Measurements from ENCODE around the gene CELSR3.

CELSR3 gene, protein sequence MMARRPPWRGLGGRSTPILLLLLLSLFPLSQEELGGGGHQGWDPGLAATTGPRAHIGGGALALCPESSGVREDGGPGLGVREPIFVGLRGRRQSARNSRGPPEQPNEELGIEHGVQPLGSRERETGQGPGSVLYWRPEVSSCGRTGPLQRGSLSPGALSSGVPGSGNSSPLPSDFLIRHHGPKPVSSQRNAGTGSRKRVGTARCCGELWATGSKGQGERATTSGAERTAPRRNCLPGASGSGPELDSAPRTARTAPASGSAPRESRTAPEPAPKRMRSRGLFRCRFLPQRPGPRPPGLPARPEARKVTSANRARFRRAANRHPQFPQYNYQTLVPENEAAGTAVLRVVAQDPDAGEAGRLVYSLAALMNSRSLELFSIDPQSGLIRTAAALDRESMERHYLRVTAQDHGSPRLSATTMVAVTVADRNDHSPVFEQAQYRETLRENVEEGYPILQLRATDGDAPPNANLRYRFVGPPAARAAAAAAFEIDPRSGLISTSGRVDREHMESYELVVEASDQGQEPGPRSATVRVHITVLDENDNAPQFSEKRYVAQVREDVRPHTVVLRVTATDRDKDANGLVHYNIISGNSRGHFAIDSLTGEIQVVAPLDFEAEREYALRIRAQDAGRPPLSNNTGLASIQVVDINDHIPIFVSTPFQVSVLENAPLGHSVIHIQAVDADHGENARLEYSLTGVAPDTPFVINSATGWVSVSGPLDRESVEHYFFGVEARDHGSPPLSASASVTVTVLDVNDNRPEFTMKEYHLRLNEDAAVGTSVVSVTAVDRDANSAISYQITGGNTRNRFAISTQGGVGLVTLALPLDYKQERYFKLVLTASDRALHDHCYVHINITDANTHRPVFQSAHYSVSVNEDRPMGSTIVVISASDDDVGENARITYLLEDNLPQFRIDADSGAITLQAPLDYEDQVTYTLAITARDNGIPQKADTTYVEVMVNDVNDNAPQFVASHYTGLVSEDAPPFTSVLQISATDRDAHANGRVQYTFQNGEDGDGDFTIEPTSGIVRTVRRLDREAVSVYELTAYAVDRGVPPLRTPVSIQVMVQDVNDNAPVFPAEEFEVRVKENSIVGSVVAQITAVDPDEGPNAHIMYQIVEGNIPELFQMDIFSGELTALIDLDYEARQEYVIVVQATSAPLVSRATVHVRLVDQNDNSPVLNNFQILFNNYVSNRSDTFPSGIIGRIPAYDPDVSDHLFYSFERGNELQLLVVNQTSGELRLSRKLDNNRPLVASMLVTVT (N-terminal part only)
- 21.5 to 24.9 reads per million in 2 donors for total RNA-seq

DNA sequence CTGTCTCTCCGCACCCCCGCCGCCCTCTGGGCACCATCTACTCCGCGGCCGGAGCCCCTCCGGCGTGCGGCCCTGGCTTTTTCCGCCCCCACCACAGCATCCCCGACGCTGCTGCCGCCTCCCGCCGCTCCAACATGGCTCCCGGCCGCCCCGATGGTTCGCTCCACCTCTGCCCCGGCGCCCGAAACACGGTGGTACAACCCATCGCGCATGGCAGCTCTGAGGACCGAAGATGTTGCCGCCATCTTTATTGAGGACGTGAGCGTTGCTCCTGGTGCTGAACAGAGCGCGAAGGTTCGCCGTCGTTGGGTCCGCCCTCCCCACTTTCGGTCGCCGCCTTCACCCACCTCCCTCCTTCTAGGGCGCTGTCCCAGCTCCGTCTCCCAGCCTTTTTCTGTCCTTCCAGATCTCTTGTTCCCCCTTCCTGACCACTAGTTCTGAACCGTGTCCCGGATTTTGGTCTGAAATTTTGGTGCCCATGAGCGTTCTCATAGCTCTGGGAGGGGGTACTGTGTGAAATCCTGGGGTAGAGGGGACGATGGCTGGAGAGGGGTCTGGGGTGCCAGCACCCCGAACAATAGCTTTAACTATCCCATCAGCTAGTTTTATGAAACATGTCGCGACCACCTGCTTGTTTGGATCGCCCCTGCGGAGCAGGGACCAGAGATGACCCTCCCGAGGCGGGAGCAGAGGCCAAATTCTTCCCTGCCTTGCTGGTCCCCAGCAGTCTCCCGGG is at the start of gene CELSR3:
TSS of gene CELSR3 (minus strand) at position 134 of the 736 bp plus-strand sequence. CDS start 252 bp downstream, outside the sequence.
- DNase-seq = peak; percentile 40 to 94 (median 51)

DNA sequence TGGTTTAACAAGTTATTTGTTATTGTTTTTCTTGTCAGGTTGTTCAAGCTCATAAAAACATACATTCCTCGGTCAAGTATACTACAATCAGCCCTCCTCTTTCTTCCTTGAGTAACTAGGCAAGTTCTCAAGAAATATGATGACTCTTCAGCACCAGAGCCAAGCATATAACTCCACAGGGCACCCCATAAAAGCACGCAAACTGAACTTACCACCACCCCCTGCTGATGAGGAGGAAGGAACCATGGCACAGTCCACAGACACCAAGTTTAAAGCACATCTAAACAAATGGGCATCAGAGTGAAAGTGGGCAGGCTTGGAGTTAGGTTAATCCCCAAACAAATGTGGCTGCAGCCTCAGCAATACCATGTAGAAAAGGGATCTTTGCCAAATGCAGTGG is 49.0 kb upstream of the CELSR3 start:
- DNase-seq = no peak

DNA sequence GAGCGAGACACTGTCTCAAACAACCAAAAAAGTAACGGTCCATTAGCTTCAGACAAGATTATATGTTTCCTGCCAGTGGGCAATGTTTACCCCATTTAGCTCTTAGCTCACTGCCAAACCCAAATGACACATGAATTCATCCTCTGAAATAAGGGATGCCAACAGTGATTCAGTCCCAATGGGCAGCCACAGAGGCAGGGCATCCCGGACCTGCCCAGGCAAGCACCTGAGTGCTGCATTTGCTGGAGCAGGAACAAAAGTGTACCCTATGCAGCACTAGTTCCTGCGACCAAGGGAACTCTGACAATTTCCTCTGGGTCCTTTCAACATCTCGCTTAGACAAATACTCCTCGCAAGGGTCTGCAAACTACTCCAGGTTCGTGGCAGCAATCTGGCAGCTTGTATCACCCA is 46.4 kb upstream of the CELSR3 start:
- no peak for DNase-seq

DNA sequence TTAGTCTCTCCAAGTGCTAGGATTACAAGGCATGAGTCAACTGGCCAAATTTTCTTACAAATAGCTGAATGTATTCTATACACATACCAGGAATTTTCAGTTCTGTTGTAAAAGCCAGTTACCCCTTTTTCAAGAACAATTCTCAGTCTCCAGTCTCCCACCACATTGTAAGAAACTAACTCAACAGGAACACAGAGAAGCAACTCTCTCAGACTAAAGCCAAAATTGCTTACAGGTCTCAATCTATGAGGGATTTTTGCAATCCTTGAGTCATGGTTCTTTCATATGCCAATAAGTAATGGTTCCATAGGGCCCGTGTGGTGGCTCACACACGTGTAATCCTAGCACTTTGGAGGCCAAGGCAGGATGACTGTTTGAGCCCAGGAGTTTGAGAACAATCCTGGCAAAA is 45.8 kb upstream of the CELSR3 start:
- DNase-seq = no peak

DNA sequence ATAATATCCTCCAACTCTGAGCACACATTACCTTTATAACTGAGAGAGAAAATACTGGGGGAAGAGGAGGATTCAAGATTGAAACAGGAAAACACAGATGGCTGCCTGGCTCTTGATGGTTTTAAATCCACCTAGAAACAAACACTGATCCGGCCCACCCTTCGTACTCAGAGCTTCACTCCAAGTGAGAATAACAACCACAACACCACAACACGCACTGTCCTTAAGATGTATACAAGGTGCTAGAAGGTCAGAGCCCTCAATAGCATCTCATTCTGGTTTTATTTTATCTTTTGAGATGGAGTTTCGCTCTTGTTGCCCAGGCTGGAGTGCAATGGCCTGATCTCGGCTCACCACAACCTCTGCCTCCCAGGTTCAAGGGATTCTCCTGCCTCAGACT is 44.5 kb upstream of the CELSR3 start:
- DNase-seq = no peak

DNA sequence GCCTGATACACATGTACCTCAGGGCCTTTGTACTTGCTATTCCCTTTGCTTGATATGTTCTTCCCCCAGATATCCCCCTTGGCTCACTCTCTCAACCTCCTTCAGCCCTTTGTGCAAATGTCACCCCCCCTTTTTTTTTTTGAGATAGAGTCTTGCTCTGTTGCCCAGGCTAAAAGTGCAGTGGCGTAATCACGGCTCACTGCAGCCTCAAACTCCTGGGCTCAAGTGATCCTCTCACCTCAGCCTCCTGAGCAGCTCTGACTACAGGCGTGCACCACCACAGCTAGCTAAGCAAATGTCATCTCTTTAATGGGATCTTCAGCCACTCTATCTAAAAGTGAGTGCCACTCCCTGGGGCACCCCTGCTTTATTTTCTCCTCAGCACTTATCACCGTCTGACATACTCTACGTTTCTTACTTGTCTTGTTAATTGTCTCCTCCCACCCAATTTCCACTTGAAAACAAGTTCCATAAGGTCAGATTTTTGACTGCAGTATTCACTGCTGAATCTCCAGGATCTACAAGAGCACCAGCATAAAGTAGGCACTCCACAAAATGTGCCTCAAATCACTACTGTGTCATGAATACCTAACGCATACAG is 39.7 kb upstream of the CELSR3 start:
- no peak for DNase-seq

DNA sequence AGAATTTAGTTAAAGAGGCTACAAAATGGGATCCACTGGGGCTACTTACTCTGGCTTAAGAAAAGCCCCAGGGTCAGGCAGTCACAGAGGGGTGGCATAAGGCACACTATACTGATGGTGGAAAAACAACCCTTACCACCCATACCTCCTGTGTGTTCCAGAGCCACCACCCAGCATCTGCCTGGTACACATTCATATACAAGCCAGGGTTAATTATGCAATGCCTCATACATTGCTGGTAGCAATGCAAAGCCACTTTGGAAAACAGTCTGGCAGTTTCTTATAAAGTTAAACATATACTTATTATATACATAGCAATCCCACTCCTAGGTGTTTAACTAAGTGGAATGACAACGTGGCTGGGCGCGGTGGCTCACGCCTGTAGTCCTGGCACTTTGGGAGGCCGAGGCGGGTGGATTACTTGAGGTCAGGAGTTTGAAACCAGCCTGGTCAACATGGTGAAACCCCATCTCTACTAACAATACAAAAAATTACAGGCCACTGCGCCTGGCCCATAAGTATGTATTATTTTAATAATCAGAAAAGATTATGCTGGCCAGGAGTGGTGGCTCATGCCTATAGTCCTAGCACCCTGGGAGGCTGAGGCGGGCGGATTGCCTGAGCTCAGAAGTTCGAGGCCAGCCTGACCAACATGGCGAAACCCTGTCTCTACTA is 38.2 kb upstream of the CELSR3 start:
- no peak for DNase-seq

DNA sequence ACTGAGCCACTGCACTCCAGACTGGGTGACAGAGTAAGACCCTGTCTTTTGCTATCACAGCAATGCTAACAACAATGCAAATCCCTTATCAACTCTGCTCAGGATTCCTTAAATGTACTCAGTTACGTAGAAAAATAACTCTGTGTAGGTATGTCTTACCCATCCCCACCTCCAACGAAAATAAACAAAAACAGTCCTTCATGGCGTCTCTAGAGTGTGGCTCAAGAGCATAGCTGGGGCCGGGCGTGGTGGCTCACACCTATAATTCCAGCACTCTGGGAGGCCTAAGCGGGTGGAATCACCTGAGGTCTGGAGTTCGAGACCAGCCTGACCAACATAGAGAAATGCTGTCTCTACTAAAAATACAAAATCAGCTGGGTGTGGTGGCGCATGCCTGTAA is 36.2 kb upstream of the CELSR3 start:
- DNase-seq = no peak

DNA sequence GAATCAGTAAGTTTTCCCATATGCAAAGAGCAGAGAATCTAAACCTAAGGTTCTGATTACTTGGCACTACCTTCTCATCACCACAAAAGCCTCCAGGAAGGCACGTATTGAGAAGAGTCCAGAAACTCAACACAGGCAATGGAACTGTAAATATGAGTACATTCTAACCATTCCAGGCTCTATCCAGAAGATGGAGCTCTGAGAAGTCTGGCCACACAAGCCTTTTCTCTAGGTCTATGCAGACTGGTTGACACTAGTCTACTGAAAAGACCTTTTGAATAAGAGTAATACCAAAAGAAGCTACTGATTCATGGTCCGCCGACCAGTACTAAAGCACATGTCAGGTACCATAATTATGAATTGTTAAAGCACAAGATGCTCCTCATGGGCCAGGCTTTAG is 35.3 kb upstream of the CELSR3 start:
- no peak for DNase-seq

DNA sequence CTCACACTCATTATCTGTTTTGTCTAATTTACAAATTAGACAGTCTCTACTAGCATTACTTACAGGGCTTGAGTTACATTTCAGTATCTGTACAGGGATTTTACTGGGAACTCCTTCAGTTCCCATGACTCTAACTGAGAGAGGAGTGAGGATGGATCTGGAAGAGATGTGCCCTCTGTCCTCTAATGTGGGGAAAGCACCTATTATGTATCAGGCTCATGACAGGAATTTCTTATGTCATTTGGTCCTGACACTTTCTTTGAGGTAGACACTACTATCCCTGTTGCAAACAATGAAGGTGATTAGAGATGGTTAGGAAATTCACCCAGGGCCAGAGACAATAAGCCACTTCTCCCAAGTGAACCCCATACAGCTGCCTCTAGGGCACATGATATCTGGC is 33.9 kb upstream of the CELSR3 start:
- no peak for DNase-seq

DNA sequence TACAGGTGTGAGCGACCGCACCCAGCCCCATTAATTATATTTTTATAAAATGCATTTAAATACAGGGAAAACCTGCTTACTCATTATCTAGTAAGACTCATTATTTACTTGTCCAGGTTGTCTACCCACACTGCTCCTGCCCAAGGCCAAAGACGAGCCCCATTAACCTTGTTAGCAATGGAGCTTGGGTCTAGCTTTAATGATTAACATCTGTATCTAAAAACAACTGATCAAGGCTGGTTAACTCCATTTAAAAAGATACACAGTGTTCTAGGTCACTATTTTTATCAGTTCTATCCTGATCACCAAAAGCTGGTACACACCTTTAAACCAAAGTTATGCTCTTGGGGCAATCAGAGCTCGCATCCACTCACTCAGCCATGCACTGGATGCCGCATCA is 33.5 kb upstream of the CELSR3 start:
- DNase-seq = no peak

DNA sequence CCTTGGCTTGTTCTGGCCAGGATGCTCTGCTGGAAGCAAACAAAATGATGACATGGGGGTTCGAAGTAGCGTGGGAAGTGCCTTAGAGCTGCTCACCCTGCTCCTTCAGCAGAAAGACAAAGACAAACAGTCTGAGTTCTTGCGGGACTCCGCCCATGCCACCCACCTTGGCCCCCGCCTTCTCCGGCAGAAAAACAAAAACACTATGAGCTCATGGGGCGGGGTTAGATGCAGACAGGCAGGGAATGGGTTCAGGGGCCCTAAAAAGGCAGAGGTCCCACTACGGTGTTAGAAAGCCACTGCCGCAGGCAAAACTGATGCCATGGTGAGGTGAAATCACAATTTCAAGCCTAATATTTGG is 32.7 kb upstream of the CELSR3 start:
- DNase-seq = no peak

DNA sequence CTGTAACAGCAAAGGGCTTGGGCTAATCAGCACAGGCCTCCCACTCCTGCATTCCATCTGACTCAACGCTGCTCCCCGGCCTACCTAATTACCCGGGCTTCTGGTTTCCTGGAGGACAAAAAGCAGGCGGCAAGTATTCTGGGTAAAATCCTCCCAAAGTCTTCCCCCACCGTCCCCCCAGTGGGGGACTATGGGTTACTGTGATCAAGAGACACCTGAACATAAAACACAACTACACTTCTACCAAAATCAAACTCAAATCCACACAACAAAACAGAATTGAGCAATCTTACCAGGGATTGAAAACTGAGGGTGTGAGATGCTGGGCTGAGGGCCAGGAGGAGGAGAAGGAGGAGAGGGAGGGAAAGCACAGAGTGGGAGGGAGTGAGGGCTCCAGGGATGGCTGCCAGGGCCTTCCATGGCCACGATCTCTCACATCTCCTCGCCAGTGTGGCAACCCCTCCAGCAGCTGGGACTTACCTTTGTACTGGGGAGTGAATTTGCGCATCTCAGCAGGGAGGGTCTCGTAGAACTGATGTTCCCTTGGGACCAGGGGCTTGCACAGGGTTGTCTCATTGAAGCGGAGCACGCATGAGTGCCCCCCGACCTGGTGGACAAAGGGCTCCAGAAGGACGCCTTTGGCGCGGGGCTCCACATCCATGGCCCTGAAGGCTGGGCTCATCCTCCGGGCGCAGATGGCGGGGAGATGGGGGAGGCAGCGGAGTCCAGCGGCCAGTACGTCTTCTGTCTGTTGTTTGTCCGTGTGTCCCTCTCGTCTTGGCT is 32.1 kb upstream of the CELSR3 start:
- DNase-seq = no peak

DNA sequence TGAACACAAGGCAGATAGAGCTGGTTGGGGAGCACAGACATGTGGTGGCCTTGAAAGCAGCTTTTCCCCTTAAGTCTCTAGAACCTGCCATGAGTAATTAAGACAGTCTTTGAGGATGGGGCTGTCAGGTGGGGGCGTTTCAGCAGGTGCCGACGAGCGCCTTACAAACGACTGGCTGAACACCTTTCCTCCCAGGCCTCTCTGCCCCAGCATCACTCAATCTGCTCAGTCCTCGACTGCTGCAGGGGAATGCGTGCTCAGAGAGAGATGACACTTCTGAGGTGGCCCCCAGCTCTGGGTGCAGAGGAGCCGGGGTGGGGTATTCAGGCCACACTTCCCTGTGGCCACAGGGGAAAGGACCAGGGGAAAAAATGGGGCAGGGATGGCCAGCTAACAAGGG is 31.1 kb upstream of the CELSR3 start:
- no peak for DNase-seq

DNA sequence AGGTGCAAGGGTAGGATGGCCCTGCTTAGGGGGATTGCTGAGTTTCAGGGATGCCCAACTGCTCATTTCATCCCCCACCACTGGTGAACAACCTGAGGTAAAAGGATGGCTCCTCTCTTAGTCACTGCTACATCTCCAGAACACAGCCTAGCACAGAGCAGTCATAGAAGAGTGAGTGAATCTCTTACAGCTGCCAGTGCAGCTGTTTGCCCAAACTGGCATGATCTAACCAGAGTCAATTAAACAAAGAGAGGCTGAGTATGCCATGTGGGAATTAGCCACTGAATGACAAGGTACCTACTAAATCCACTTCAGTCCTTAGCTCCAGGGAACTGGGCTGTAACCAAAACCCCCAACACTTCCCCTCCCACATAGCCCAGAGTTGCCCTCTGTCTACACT is 29.9 kb upstream of the CELSR3 start:
- no peak for DNase-seq

DNA sequence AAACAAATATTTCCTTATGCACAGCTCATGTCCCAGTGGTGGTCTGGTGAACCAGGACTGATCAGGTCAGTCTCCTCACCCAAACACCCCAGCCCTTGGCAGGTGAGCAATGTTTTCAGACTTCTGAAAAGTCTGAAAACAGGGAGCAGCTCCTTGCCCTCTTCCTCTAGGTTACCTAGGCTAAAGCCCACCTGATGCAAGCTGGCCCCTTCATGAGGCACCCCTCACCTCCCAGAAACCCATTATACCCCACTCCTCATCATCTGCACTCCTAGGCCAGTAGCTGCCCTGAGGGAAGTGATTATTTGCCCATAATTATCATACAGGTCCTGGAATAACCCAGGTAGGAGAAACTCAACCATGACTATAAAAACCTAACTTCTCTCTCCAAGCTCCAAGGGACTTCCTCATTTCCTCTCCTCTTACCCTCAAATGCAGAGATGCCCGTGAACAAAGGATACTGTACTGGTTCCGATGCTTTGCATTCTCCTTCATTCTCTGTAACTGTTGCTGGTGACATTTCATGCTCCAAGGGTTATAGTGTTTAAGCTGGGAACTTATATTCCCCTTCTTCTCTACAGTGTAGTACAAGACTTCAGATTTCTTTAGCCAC is 28.3 kb upstream of the CELSR3 start:
- DNase-seq = no peak

DNA sequence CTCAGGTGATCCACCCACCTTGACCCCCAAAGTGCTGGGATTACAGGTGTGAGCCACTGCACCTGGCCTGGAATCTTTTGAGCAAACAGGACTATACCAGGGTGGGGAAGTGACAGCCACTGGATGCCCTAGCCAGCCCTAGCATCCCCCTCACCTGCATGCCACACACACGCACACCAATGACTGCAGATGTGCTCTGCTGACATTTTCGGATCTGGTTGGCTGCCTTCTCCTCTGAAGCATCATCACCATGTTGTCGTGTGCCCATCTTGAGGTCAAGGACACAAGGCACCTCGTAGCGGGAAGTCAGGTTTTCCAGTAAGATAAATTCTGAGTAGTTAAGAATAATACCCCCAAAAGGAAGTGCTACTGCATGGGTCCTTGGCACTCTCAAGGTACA is 26.7 kb upstream of the CELSR3 start:
- no peak for DNase-seq

DNA sequence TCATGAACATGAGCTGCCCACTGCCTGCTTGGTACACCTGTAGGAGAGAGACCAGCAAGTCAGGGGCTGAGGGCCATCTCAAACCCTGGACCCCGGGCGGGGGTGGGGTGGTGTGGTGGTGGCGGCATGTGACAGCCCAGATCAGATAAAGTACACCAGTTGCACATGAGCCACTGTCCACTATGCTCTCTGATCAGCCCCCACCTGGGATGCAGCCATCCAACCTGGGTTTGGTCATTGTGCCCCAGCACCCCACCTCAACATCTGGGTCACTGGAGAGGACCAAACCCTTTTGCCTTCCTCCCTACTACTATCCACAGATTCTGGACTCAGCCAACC is 26.0 kb upstream of the CELSR3 start:
- DNase-seq = no peak

DNA sequence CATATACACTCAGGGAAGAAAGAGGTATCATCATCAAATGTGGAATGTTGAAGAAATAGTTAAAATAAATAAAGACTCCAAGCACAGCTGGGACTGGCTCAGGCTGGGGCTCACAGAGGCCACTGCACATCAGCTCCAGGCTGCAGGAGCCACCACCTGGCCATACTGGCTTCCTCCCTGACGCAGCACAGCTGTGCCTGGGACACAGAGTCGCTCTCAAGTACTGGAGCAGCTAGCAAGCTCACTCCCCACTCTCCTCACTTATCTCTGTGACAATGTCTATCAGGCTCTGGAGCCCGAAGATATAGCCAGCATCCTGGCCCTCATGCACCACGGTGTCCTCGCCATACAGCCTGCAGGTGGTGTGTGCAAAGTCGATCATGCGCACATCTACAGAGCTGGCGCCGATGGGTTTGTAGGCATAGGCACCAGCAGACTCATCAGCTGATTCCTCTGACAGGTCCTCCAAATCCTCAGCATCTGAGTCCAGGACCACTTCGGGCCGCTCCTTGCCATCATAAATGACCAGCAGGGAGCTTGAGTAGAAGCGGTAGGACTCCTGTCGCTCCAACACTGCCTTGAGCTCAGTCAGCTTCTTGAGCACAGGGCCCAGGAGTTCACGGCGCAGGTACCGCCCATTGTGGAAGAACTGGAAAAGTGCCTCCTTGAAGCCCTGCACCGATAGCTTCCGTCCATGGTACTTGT is 25.5 kb upstream of the CELSR3 start:
- DNase-seq = no peak

All from T-helper 2 cell (primary cell).